Hematopoietic multipotent progenitor cell treated with erythropoietin and hydrocortisone succinate and interleukin-3 and kit ligand, for 8 days (in vitro differentiated cells): ENCODE data around the gene MOV10.
"Not testable (repeated sequence)": the region's sequence is repeated elsewhere in the genome, so short reads cannot be mapped to it uniquely, and the experiment has no call there.

ENCODE experiments used
- DNase-seq: peaks from one replicate; pipeline ENCODE4 v3.0.0-alpha.2; 2015

Gene MOV10

DNA sequence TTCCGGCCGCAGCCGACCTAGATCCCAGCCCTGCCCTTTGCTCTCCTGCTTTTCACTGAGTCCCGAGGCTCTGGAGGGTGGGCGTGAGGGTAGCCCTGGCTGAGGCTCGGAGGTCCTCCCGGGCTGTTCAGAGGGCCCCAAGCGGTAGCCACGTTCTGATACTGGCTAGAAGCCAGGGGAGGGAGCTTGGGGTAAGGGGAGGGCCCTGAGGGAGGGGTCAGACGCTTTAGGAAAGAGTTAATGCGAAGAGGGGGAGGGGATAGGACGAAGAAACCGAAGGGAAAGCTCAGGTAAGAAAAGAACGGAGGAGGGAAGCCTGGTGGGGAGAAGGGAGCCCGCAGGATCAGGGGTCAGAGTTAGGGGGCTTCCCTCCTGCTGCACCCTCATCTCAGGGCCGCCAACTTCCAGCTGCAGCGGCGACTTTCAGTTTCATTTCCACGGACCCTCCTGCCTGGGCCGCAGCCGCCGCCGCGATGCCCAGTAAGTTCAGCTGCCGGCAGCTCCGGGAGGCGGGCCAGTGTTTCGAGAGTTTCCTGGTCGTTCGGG is at the start of gene MOV10:
MOV10 (plus strand) TSS at position 220 of the 546 bp plus-strand sequence; CDS start at position 474, 254 bp downstream.
- DNase-seq: peak; percentile 79

GRCh38 chr1:112625696-112626095 is 48.8 kb upstream of the MOV10 start:
- DNase-seq: peak; percentile 64

DNA sequence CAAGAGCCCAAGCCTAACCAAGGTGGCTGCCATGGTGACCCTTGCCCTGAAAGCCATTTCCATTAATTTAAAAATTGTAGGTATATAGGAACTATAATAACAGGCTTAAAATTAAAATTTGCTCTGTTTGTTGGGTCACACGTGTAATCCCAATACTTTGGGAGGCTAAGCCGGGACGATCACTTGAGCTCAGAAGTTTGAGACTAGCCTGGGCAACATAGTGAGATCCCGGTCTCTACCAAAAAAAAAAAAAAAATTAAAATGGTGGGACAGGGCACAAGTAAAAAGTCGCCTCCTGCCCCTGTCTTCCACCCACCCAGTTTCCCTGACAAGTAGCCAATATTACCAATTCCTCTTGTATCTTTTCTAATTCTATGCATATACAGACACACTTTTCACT is 48.3 kb upstream of the MOV10 start:
- DNase-seq: no peak

DNA sequence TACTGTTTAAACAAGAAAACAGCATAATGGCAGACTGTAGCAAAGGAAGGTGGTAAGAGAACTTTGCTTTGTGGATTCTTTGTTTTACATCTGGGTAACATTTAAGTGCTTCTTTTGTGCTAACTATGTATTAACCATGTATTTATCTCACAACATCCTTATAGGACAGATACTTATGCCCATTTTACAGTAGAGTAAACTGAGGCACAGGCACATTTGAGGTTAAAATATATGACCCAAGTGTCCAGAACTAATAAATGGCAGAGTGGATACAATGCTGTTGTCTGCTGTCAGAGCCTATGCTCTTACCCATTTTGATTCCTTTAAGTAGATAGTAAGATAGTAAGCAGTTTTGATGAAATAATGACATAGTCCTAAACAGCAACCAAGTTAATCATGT is 47.6 kb upstream of the MOV10 start:
- no peak for DNase-seq

- DNase-seq: peak; percentile 27
These were observed 45.9 kb upstream of the MOV10 start for GRCh38 chr1:112628516-112628915.

GRCh38 chr1:112629256-112629655 is 45.2 kb upstream of the MOV10 start:
- DNase-seq: no peak

GRCh38 chr1:112633628-112634027 is 40.8 kb upstream of the MOV10 start:
- DNase-seq: peak; percentile 67

- DNase-seq: no peak
These were observed 40.1 kb upstream of the MOV10 start for GRCh38 chr1:112634367-112634766.

DNA sequence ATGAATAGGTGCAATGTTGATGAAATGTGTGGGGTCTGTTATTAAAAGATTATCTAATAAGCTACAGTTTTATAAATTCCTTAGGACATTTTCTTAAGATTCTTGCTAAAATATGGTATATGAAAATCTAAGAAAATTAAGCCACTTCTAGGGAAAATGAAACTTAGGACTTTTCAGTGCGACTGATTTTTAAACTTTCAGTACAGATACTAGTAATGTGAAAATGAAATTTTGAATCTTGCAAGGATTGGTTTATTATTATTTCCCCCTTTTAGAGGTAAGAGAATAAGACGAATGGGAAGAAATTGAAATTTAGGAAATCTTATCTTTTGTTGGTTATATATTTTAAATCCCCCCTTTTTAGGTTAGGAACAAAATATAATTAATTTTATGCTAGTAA is 38.4 kb upstream of the MOV10 start:
- DNase-seq: no peak

GRCh38 chr1:112636597-112637253 is 37.7 kb upstream of the MOV10 start:
- DNase-seq: no peak

DNA sequence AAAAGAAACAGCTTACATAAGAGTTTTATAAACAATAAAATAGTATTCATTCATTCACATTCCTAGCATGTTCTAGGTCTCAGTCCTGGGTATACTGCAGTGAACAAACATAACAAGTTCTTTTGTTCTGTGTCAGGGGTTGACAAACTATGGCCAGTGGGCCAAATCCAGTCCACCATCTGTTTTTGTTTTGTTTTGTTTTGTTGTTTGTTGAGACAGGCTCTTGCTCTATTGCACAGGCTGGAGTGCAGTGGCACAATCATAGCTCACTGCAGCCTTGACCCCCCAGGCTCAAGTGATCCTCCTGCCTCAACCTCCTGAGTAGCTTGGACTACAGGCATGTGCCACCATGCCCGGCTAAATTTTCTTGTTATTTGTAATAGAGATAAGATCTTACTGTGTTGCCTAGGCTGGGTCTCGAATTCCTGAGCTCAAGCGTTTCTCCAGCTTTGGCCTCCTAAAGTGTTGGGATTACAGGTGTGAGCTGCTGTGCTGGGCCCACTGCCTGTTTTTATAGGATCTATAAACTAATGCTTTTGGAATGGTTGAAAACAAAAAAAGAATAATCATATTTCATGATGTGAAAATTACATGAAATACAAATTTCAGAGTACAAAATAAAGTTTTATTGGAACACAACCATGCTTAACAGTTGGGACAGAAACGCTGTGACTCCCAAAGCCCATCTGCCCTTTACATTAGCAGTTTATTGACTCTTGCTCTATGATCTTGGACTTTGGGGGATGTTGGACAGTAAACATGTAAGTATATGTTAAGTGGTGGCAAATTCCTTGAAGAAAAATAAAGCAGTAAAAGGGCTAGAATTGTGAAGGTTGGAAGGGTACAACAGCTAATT is 37.0 kb upstream of the MOV10 start:
- no peak for DNase-seq

GRCh38 chr1:112638110-112638428 is 36.4 kb upstream of the MOV10 start:
- no peak for DNase-seq

GRCh38 chr1:112640437-112640836 is 34.0 kb upstream of the MOV10 start:
- not testable (repeated sequence) for DNase-seq

DNA sequence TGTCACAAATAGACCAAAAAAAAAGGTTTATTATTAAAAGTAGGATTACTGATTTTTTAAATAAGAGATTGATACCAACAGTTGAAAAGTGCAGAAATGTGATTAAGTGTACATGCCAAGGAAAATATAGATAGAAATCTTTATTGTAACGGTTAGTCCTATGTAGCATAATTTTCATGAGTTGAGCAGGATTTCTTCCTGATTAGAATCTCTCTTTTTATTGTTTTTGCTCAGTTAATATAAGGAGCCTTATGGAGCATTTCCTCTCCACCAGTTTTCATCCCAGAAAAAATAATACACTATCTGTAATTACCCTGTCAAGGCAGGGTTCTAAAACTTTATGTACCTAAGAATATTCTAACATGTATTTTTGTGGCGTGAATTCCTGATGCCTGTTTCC is 31.4 kb upstream of the MOV10 start:
- no peak for DNase-seq

- DNase-seq: no peak
These were observed 28.2 kb upstream of the MOV10 start for GRCh38 chr1:112646225-112646624.

DNA sequence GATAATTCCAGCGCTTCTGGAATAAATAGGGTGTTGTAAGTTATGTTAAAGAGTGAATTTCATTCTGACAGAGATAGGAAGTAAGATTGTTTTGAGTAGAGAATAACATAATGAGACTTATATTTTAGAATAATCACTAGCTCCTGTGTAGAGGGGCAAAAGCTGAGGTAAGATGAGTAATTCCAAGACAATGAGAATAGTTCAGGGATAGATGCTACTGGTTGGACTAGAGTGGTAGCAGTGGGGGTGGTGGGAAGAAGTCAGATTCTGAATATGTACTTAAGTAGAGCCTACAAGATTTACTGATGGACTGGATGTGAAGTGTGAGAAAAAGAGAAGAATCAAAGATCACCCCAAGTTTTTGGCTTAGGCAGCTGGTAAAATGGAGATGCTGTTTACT is 23.3 kb upstream of the MOV10 start:
- DNase-seq: no peak

- no peak for DNase-seq
These were observed 8.6 kb upstream of the MOV10 start for GRCh38 chr1:112665857-112666256.

- DNase-seq: no peak
These were observed 7.5 kb upstream of the MOV10 start for GRCh38 chr1:112666946-112667345.

DNA sequence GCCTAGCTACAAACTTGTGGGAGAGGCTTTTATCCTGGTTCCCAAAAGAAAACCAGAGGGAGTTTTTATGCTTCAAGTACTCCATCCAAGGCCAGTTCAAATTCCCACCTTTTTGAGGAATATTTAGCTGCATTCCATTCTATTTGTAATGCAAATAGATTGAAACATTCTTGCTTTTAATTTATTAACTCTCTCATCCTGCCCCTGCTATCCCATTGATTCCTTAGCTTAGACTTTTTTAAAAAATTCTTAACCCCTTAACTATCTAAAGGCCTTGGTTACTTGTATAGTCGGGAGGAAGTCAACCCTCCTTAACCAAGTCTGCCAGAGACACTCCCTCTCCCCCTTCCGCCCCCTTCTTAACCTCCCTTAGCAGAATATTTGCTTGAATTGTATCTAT is 2.5 kb upstream of the MOV10 start:
- DNase-seq: no peak

GRCh38 chr1:112672842-112673241 is 1.6 kb upstream of the MOV10 start:
- DNase-seq: no peak

DNA sequence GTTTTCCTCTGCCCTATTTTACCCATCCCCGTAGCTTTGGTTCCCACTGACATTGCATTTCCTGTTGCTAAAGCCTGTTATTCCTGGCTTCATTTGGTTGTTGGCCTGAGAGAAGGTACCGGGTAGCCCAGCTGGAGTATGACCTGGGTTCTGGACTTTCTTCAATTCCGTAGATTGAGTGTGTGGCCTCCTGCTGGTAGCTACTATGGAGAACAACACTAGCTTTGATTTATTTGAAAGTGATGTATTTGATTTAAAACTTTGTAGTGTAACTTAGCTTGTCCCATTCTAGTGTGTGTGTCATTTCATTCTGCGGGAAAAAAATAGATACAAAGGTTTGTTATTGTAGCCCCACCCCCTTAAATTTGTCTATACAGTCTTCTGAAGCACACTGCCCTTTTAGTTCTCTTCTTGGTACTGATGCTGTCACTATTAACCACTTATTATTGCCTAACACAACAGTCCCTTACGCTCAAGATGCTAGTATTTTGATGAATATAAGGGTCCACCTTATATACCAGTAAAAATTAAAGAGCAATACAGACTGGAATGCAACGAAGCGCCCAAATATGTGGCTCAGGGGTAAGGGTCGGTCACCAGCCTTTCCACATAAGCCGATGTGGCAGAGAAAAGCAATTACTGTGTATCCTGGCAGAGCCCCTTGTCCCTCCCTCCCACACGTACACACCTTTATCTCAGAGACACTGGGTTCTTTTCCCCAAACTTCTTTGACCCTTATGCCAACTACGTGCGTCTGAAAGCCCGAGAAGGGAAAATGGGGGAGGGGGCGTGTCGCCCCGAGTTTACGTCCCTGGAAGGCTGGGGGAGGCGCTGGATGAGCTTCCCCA is 643 bp upstream of the MOV10 start:
- peak; percentile 46 for DNase-seq

GRCh38 chr1:112674986-112675727 is 698 bp downstream of the MOV10 start:
- DNase-seq: peak; percentile 18
